HG03280 (cell line): ENCODE results near the gene RET.

Experiments used
- ATAC-seq: cut with Tn5 transposase; IDR thresholded peaks from one replicate; pipeline ENCODE4 v1.9.1; 2021; ENCODE audit warnings: mild to moderate bottlenecking, moderate library complexity; ENCODE audit not compliant: unreplicated experiment

The RET gene

GRCh38 chr10:43061331-43061730, 15.5 kb upstream of the RET start:
- ATAC-seq, result no peak

- no peak for ATAC-seq
Observed at GRCh38 chr10:43061760-43062159, 15.1 kb upstream of the RET start.

GRCh38 chr10:43062402-43063160, 14.3 kb upstream of the RET start:
- ATAC-seq, result no peak

- ATAC-seq, result no peak
Observed at GRCh38 chr10:43064331-43065075, 12.4 kb upstream of the RET start.

GRCh38 chr10:43065234-43065633, 11.6 kb upstream of the RET start:
- ATAC-seq, result no peak

GRCh38 chr10:43065761-43066160, 11.1 kb upstream of the RET start:
- ATAC-seq, result no peak

GRCh38 chr10:43066481-43066880, 10.4 kb upstream of the RET start:
- ATAC-seq, result no peak

GRCh38 chr10:43067391-43068135, 9.3 kb upstream of the RET start:
- no peak for ATAC-seq

- ATAC-seq, result no peak
Observed at GRCh38 chr10:43068136-43068395, 8.8 kb upstream of the RET start.

- ATAC-seq, result no peak
Observed at GRCh38 chr10:43068471-43069210, 8.2 kb upstream of the RET start.

- ATAC-seq, result no peak
Observed at GRCh38 chr10:43069211-43069515, 7.7 kb upstream of the RET start.

- ATAC-seq, result no peak
Observed at GRCh38 chr10:43069579-43069978, 7.3 kb upstream of the RET start.

GRCh38 chr10:43070121-43071085, 6.5 kb upstream of the RET start:
- no peak for ATAC-seq

GRCh38 chr10:43071865-43072650, 4.8 kb upstream of the RET start:
- ATAC-seq, result no peak

GRCh38 chr10:43073191-43073590, 3.7 kb upstream of the RET start:
- ATAC-seq, result no peak

GRCh38 chr10:43073721-43074120, 3.1 kb upstream of the RET start:
- ATAC-seq, result no peak

- ATAC-seq, result no peak
Observed at GRCh38 chr10:43074409-43074808, 2.5 kb upstream of the RET start.

GRCh38 chr10:43074827-43075611, 1.9 kb upstream of the RET start:
- ATAC-seq, result no peak

- ATAC-seq, result no peak
Observed at GRCh38 chr10:43075612-43076003, 1.3 kb upstream of the RET start.
